HepG2 (cell line): ENCODE results near the gene PACSIN1. TPM values are rescaled to one million over a fixed set of nuclear protein-coding genes. Genes with fewer than 3 reads are reported as not detected.
A peak's percentile ranks its signal among the peaks of the same experiment; 100 is the strongest.

Experiments used
- ATAC-seq: fragments of 200-7000 bp; cut with Tn5 transposase; 3 replicates; pipeline ENCODE4 v1.9.1; 2020; ENCODE audit warnings: mild to moderate bottlenecking, moderate library complexity
- BruUV-seq: library from RNA; stranded (reverse); fragments of 400-500 nt; replicated peaks from 2 replicates; lab custom pipeline; 2021; lab: Mats Ljungman, UMichigan
- CTCF ChIA-PET: fragments of 300-600 bp; formaldehyde crosslinking; extraction: SDS; loops from one replicate; lab custom pipeline; 2021; ENCODE audit warnings: low total read pairs, inconsistent platforms, low intra/inter-chr PET ratio; lab: Yijun Ruan, JAX
- POLR2A ChIA-PET: fragments of 350-600 bp; sonication (Branson Sonifier 250); formaldehyde crosslinking; loops from one replicate; lab custom pipeline; 2020; ENCODE audit warnings: antibody characterized with exemption, inconsistent platforms; lab: Yijun Ruan, JAX
- DNase-seq: peaks from one replicate; pipeline ENCODE4 v3.0.0-alpha.2; 2015; ENCODE audit warnings: low spot score
- FAIRE-seq: peaks from 3 replicates; lab custom pipeline; 2011; peaks lifted over from hg19 to GRCh38; lab: Jason Lieb, UNC
- H2AFZ ChIP-seq: one replicate; pipeline ENCODE4 v1.6.1; 2011; ENCODE audit warnings: low read length, inconsistent platforms
- H3K27ac ChIP-seq: fragments of 300-600 bp; 3 replicates; pipeline ENCODE4 v1.8.0; 2011; ENCODE audit warnings: mixed run types, mild to moderate bottlenecking, mixed read lengths, low read length, inconsistent platforms; ENCODE audit not compliant: insufficient read depth; ENCODE audit errors: extremely low read length
- H3K27me3 ChIP-seq, 2 experiments: fragments of 200-600 bp in 1 of 2; 2 replicates in 1 of 2; 3 replicates in 1 of 2; pipeline versions ENCODE4 v1.6.0 to v1.8.0; 2011; ENCODE audit warnings: low read length in 2 of 2, mild to moderate bottlenecking in 2 of 2, moderate library complexity in 2 of 2, inconsistent platforms in 1 of 2; ENCODE audit not compliant: insufficient read depth in 2 of 2, control insufficient read depth in 1 of 2
- H3K36me3 ChIP-seq, 2 experiments: fragments of 200-600 bp in 1 of 2; replicated peaks in 1 of 2; 2 replicates in 1 of 2; 3 replicates in 1 of 2; pipeline versions ENCODE4 v1.5.1 to v1.8.0; 2011; ENCODE audit warnings: low read length in 2 of 2, inconsistent platforms in 1 of 2; ENCODE audit not compliant: insufficient read depth in 2 of 2, control insufficient read depth in 1 of 2
- H3K4me1 ChIP-seq: 2 replicates; pipeline ENCODE4 v1.5.1; 2012; ENCODE audit warnings: low read length, inconsistent platforms; ENCODE audit not compliant: insufficient read depth
- H3K4me2 ChIP-seq: 2 replicates; pipeline ENCODE4 v1.6.0; 2011; ENCODE audit warnings: low read depth, low read length, inconsistent platforms
- H3K4me3 ChIP-seq, 3 experiments: fragments of 200-600 bp in 1 of 3; sonication (generic), shearing (Covaris generic) in 1 of 3; replicated peaks in 1 of 3; 2 replicates each; pipeline ENCODE4 v1.5.1; 2011 to 2016; ENCODE audit warnings: low read length in 3 of 3, inconsistent platforms in 2 of 3, low read depth in 2 of 3, mild to moderate bottlenecking in 2 of 3, control low read depth in 1 of 3, mixed read lengths in 1 of 3; ENCODE audit not compliant: insufficient read depth in 1 of 3
- H3K79me2 ChIP-seq: one replicate; pipeline ENCODE4 v1.6.1; 2011; ENCODE audit warnings: low read length, inconsistent platforms; ENCODE audit not compliant: insufficient read depth
- H3K9ac ChIP-seq: 2 replicates; pipeline ENCODE4 v1.6.0; 2011; ENCODE audit warnings: mild to moderate bottlenecking, low read depth, low read length, inconsistent platforms; ENCODE audit not compliant: insufficient read depth
- H3K9me3 ChIP-seq: 2 replicates; pipeline ENCODE4 v1.5.1; 2012; ENCODE audit warnings: mild to moderate bottlenecking, low read length
- H4K20me1 ChIP-seq: 2 replicates; pipeline ENCODE4 v1.6.0; 2011; ENCODE audit warnings: inconsistent platforms, mild to moderate bottlenecking, low read length, moderate library complexity; ENCODE audit not compliant: insufficient read depth
- BRCA1 ChIP-seq: sonication (generic); formaldehyde crosslinking; IDR thresholded peaks from 2 replicates; pipeline ENCODE4 v1.4.0; 2020; ENCODE audit warnings: missing genetic modification reagents
- SMC3 ChIP-seq: IDR thresholded peaks from 2 replicates; pipeline ENCODE4 v1.6.1; 2011; ENCODE audit warnings: low read length, improper control_type of control experiment
- SRY ChIP-seq: sonication (generic); formaldehyde crosslinking; IDR thresholded peaks from 2 replicates; pipeline ENCODE4 v1.8.0; 2022; ENCODE audit warnings: mild to moderate bottlenecking, missing genetic modification reagents
- TEF ChIP-seq: sonication (generic); formaldehyde crosslinking; IDR thresholded peaks from 2 replicates; pipeline ENCODE4 v1.5.0; 2020; ENCODE audit warnings: missing genetic modification reagents
- ZNF263 ChIP-seq: sonication (generic); formaldehyde crosslinking; IDR thresholded peaks from 2 replicates; pipeline ENCODE4 v1.4.0; 2020; ENCODE audit warnings: missing genetic modification reagents
- ZNF296 ChIP-seq: sonication (generic); formaldehyde crosslinking; conservative IDR thresholded peaks from 2 replicates; pipeline ENCODE4 v1.5.0; 2020; ENCODE audit warnings: mild to moderate bottlenecking, missing genetic modification reagents
- ZNF691 ChIP-seq: sonication (generic); formaldehyde crosslinking; IDR thresholded peaks from 2 replicates; pipeline ENCODE4 v1.4.0; 2020; ENCODE audit warnings: missing genetic modification reagents, low read depth, mild to moderate bottlenecking, borderline replicate concordance
- ZNF768 ChIP-seq: sonication (generic); formaldehyde crosslinking; IDR thresholded peaks from 2 replicates; pipeline ENCODE4 v1.4.0; 2020; ENCODE audit warnings: missing genetic modification reagents
- ZNF781 ChIP-seq: sonication (generic); formaldehyde crosslinking; IDR thresholded peaks from 2 replicates; pipeline ENCODE4 v1.5.1; 2020; ENCODE audit warnings: borderline replicate concordance, mild to moderate bottlenecking, missing genetic modification reagents; ENCODE audit errors: not compliant biosample characterization
- WGBS: methylation state at CpG from one replicate; pipeline ENCODE4 v1.1.6; 2017; ENCODE audit warnings: low lambda C conversion rate; 5-methylcytosine and 5-hydroxymethylcytosine counted together
- in situ Hi-C: cut with HindIII; loops from 2 replicates; pipeline ENCODE4 v1.10.0; 2017; ENCODE audit warnings: low pct_unique_long_range_greater_than_20kb; ENCODE audit not compliant: extremely low pct_ligation_motif_present
- intact Hi-C: fragments of 100-400 bp; cut with micrococcal nuclease; formaldehyde crosslinking; loops from one replicate; pipeline ENCODE4 v1.10.0; 2022; ENCODE audit not compliant: unreplicated experiment
- polyA plus RNA-seq, 8 experiments: library from polyadenylated mRNA; depleted of rRNA in 3 of 8; stranded (reverse) in 7 of 8; unstranded in 1 of 8; fragments of >200 nt; fragmentation: Illumina TruSeq in 4 of 8; extraction: Trizol in 4 of 8; gene quantifications; 2 replicates each; pipeline versions ENCODE4 v1.2.1 to v1.2.3, GENCODE V29; 2011 to 2016; ENCODE audit warnings: low read depth in 4 of 8, missing spikeins in 1 of 8, mixed read lengths in 1 of 8; ENCODE audit not compliant: insufficient read depth in 1 of 8
- total RNA-seq, 5 experiments: library from RNA; depleted of rRNA; stranded (reverse); fragments of >200 nt; fragmentation: Illumina TruSeq; extraction: Trizol; gene quantifications; 2 replicates each; pipeline ENCODE4 v1.2.3, GENCODE V29; 2016; ENCODE audit warnings: low read depth in 1 of 5
- TF ChIP-seq, protein P1 (sequence below): sonication (generic); formaldehyde crosslinking; conservative IDR thresholded peaks from 2 replicates; pipeline ENCODE4 v1.4.0; 2020; ENCODE audit warnings: missing genetic modification reagents

PACSIN1 gene
- total and polyA plus RNA-seq, 2 of the 13 experiments (the other 11 are each of a cell fraction or from before 2014, with no cell fraction given) = not detected

DNA sequence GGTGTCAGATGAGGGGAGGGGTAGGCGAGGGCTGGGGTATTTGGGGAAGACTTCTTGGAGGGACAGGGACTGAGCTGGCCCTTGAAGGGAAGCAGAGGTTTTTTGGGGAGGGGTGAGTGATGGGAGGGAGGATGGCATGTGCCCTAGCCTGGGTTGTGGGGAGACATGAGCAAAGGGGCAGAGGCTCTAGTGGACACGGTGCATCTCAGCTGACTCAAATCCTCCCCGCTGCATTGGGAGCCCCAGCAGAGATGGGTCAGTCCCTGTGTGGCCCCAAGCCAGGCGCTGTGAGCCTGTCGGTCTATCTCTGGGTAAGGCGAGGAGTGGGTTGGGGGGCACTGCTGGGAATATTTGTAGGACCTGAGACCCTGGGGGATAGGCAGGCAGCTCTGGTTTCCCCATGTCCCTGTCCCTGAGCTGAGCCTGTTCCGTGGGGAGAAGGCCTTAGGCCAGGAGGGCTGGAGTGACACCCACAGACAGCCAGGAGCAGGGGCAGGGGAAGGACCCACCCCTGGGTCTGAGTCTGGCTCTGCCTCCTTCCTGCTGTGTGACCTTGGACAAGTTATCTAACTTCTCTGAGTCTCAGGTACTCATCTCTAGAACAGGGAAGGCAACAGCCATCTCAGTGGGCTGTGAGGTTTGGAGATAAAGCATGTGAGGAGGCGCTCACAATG lies 54.2 kb downstream of the PACSIN1 start:
- Histone ChIP-seq H3K27ac (no peak overlapping the region), H3K4me2 (no peak overlapping the region), H3K4me1 (peaks cover 10% of the 10 kb centered on the region; the same call in 1 of the 2 replicates), H3K36me3 (no peaks in the 10 kb centered on the region), H3K27me3 (peaks cover 4 to 66% of the 10 kb centered on the region in 2 experiments; a peak in 4 of 5 replicates), H3K4me3 (no peak overlapping the region), H3K9ac (no peak overlapping the region), H3K79me2 (no peaks in the 10 kb centered on the region), H4K20me1 (no peaks in the 10 kb centered on the region), H3K9me3 (no peaks in the 10 kb centered on the region), H2AFZ (no peak overlapping the region)
- ChIA-PET CTCF (no interaction called here), POLR2A (no interaction called here)
- in situ Hi-C loops = no loop called here
- TF ChIP-seq BRCA1 (CRISPR knock-in tag) = no peak
- peak; percentile 94 for TF ChIP-seq ZNF768 (CRISPR knock-in tag)
- no TSS peak for BruUV-seq
- FAIRE-seq = no peak
- 47% methylated on average over 5 of the region's 8 CpGs for WGBS
- ATAC-seq = no peak
- no peak for DNase-seq
- intact Hi-C loops = no loop called here

DNA sequence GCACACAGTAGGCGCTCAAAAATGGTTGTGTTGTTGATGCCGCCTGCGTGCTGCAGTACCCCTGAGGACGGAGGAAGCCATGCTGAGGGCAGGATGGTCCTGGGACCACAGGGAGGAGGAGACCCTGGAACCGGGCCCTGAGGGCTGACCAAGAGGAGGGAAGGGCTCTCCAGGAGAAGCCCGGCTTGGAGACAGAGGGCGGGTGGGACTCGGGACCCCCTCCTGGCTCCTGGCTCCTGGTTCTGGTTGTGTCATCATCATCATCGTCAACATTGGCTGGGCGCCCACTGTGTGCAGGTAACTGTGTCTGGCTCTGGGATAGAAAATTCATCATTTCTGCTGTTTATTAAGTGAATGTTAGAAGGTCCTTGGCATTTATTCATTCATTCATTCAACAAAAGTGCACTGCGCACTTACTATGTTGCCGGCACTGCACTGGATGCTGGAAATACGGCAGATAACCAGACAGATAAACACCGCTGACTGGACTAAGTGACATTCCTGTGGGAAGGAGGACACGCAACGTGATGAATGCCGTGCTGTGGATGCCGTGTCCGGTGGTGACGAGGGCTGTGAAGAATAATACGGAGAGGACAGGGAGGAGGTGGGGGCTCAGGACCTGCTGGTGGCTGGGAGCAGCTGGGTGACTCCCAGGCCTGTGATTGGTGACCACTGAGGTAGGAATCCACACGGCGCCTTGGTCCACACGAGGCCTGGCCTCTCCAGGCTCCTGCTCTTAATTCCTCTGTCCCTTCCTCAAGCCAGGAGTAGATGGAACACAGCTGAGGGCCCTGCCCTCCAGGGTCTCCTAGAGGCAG lies 55.0 kb downstream of the PACSIN1 start:
- H3K9me3 ChIP-seq = no peaks in the 10 kb centered on the region
- WGBS = 50% methylated on average over 24 of the region's 24 CpGs
- H3K79me2 ChIP-seq = no peaks in the 10 kb centered on the region
- H2AFZ ChIP-seq = no peak overlapping the region
- no peak for DNase-seq
- no peak overlapping the region for H3K27ac ChIP-seq
- H3K4me1 ChIP-seq = peaks cover 10% of the 10 kb centered on the region
- no peak overlapping the region for H3K4me3 ChIP-seq
- no peak overlapping the region for H3K9ac ChIP-seq
- intact Hi-C loops = no loop called here
- H3K36me3 ChIP-seq = no peaks in the 10 kb centered on the region
- ChIA-PET POLR2A (no interaction called here), CTCF (no interaction called here)
- H3K4me2 ChIP-seq = no peak overlapping the region
- no peaks in the 10 kb centered on the region for H4K20me1 ChIP-seq
- TF ChIP-seq ZNF691 (no peak), ZNF263 (CRISPR knock-in tag) (no peak), SRY (no peak), ZNF781 (CRISPR knock-in tag) (no peak), TEF (CRISPR knock-in tag) (no peak), ZNF296 (no peak), SMC3 (no peak)
- TF ChIP-seq, protein P1, sequence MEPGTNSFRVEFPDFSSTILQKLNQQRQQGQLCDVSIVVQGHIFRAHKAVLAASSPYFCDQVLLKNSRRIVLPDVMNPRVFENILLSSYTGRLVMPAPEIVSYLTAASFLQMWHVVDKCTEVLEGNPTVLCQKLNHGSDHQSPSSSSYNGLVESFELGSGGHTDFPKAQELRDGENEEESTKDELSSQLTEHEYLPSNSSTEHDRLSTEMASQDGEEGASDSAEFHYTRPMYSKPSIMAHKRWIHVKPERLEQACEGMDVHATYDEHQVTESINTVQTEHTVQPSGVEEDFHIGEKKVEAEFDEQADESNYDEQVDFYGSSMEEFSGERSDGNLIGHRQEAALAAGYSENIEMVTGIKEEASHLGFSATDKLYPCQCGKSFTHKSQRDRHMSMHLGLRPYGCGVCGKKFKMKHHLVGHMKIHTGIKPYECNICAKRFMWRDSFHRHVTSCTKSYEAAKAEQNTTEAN (CRISPR knock-in tag) = no peak
- TF ChIP-seq, all 625 proteins: peak for 0
- BruUV-seq = no TSS peak
- in situ Hi-C loops = no loop called here
- H3K27me3 ChIP-seq = peaks cover 3 to 66% of the 10 kb centered on the region in 2 experiments; a peak in 4 of 5 replicates
- ATAC-seq (no peak), FAIRE-seq (no peak)
